ENCODE results near the gene PTTG1. TPM values are rescaled to one million over a fixed set of nuclear protein-coding genes. Genes with fewer than 3 reads are reported as not detected.

PTTG1 gene
- total and polyA plus RNA-seq, 4 experiments from 2014 or later: 9.2 to 20.2 (median 15.8) TPM

GRCh38 chr5:160464466-160464797 is 42.8 kb downstream of the PTTG1 start:
- peaks cover 0 to 8% of the 10 kb centered on the region in 2 donors for H3K36me3 Mint-ChIP-seq
- peaks cover 31% of the 10 kb centered on the region for H3K4me1 ChIP-seq (ENCODE audit: insufficient read depth, low read length)
- H3K27me3 Mint-ChIP-seq: no peaks in the 10 kb centered on the region
- peaks cover 22 to 53% (median 39%) of the 10 kb centered on the region in 4 donors for H3K4me1 Mint-ChIP-seq
- peak overlapping the region in 6 of 7 donors; percentile 11 to 82 (median 48) for H3K27ac Mint-ChIP-seq
- no peak for DNase-seq
- H3K27ac ChIP-seq (ENCODE audit: low read depth, low read length): no peak overlapping the region
- ChIA-PET POLR2A (ENCODE audit: partially characterized antibody) (no interaction called here), CTCF (ENCODE audit: partially characterized antibody) (interaction anchor here (1.1 to 5.3 kb wide), 2 partner anchors 26 to 33 kb away, joined by 3 to 78 read pairs; no protein-coding TSS in a partner anchor)
- H3K27me3 ChIP-seq (ENCODE audit: insufficient read depth, low read length): no peaks in the 10 kb centered on the region
- H3K4me3 Mint-ChIP-seq: no peak overlapping the region
- H3K9me3 ChIP-seq (ENCODE audit: control insufficient read depth in 1 of 2, low read length in 2 of 2): no peaks in the 10 kb centered on the region
- H3K4me3 ChIP-seq (ENCODE audit: low read length in 2 of 2): no peak overlapping the region
- intact Hi-C loops (cut with micrococcal nuclease): no loop called here
- no peaks in the 10 kb centered on the region for H3K9me3 Mint-ChIP-seq
- no peaks in the 10 kb centered on the region for H3K36me3 ChIP-seq (ENCODE audit: insufficient read depth, low read length)

GRCh38 chr5:160466116-160466515 is 44.5 kb downstream of the PTTG1 start:
- Histone ChIP-seq H3K27ac (ENCODE audit: low read depth, low read length) (no peak overlapping the region), H3K4me1 (ENCODE audit: insufficient read depth, low read length) (peaks cover 44% of the 10 kb centered on the region), H3K36me3 (ENCODE audit: insufficient read depth, low read length) (no peaks in the 10 kb centered on the region), H3K4me3 (ENCODE audit: low read length in 2 of 2) (no peak overlapping the region), H3K9me3 (ENCODE audit: control insufficient read depth in 1 of 2, low read length in 2 of 2) (no peaks in the 10 kb centered on the region), H3K27me3 (ENCODE audit: insufficient read depth, low read length) (no peaks in the 10 kb centered on the region)
- H3K27ac Mint-ChIP-seq: peak overlapping the region in 2 of 7 donors; percentile 82 to 97
- ChIA-PET CTCF (ENCODE audit: partially characterized antibody) (interaction anchor here (1.3 to 5.3 kb wide), 4 partner anchors 9 to 41 kb away, joined by 3 to 78 read pairs (median 10); no protein-coding TSS in a partner anchor), POLR2A (ENCODE audit: partially characterized antibody) (interaction anchor here (2.4 kb wide), 1 partner anchor 47 kb away, joined by 25 read pairs; the partner anchor contains the start of gene SLU7)
- peaks cover 32 to 68% (median 51%) of the 10 kb centered on the region in 4 donors for H3K4me1 Mint-ChIP-seq
- no peaks in the 10 kb centered on the region for H3K27me3 Mint-ChIP-seq
- no peak overlapping the region for H3K4me3 Mint-ChIP-seq
- peaks cover 0 to 8% of the 10 kb centered on the region in 2 donors for H3K36me3 Mint-ChIP-seq
- H3K9me3 Mint-ChIP-seq: no peaks in the 10 kb centered on the region
- DNase-seq: no peak
- intact Hi-C loops (cut with micrococcal nuclease): loop anchor here (5.0 kb wide), 1 partner anchor 44 kb away; the partner anchor contains the start of gene PTTG1

GRCh38 chr5:160466889-160467554 is 45.4 kb downstream of the PTTG1 start:
- DNase-seq: no peak
- Histone ChIP-seq H3K4me3 (ENCODE audit: low read length in 2 of 2) (peak overlapping the region in 1 of 2 donors; percentile 73), H3K36me3 (ENCODE audit: insufficient read depth, low read length) (no peaks in the 10 kb centered on the region), H3K4me1 (ENCODE audit: insufficient read depth, low read length) (peaks cover 52% of the 10 kb centered on the region), H3K9me3 (ENCODE audit: control insufficient read depth in 1 of 2, low read length in 2 of 2) (no peaks in the 10 kb centered on the region), H3K27ac (ENCODE audit: low read depth, low read length) (peak overlapping the region; percentile 70), H3K27me3 (ENCODE audit: insufficient read depth, low read length) (no peaks in the 10 kb centered on the region)
- Mint-ChIP-seq H3K4me3 (peak overlapping the region; percentile 90 to 99 (median 96)), H3K36me3 (peaks cover 0 to 8% of the 10 kb centered on the region in 2 donors), H3K27me3 (no peaks in the 10 kb centered on the region), H3K9me3 (no peaks in the 10 kb centered on the region), H3K27ac (peak overlapping the region; percentile 90 to 98 (median 97)), H3K4me1 (peaks cover 39 to 77% (median 57%) of the 10 kb centered on the region in 4 donors)
- intact Hi-C loops (cut with micrococcal nuclease): loop anchor here (5.0 kb wide), 1 partner anchor 45 kb away; the partner anchor contains the start of gene PTTG1
- ChIA-PET POLR2A (ENCODE audit: partially characterized antibody) (interaction anchor here (1.2 to 4.4 kb wide), 10 partner anchors 10 to 48 kb away, joined by 3 to 35 read pairs (median 13); partner anchors contain the start of genes PTTG1 and SLU7), CTCF (ENCODE audit: partially characterized antibody) (interaction anchor here (0.9 to 5.3 kb wide), 9 partner anchors 8 to 480 kb away, joined by 3 to 78 read pairs (median 5); partner anchors contain the start of gene PTTG1)

GRCh38 chr5:160467555-160468362 is 46.1 kb downstream of the PTTG1 start:
- Histone ChIP-seq H3K4me3 (ENCODE audit: low read length in 2 of 2) (peak overlapping the region; percentile 73 to 75), H3K36me3 (ENCODE audit: insufficient read depth, low read length) (no peaks in the 10 kb centered on the region), H3K4me1 (ENCODE audit: insufficient read depth, low read length) (peaks cover 59% of the 10 kb centered on the region), H3K9me3 (ENCODE audit: control insufficient read depth in 1 of 2, low read length in 2 of 2) (no peaks in the 10 kb centered on the region), H3K27ac (ENCODE audit: low read depth, low read length) (peak overlapping the region; percentile 70), H3K27me3 (ENCODE audit: insufficient read depth, low read length) (no peaks in the 10 kb centered on the region)
- peaks cover 43 to 84% (median 62%) of the 10 kb centered on the region in 4 donors for H3K4me1 Mint-ChIP-seq
- ChIA-PET POLR2A (ENCODE audit: partially characterized antibody) (interaction anchor here (1.2 to 4.4 kb wide), 10 partner anchors 11 to 49 kb away, joined by 3 to 35 read pairs (median 13); partner anchors contain the start of genes PTTG1 and SLU7), CTCF (ENCODE audit: partially characterized antibody) (interaction anchor here (0.7 to 5.3 kb wide), 11 partner anchors 9 to 480 kb away, joined by 3 to 78 read pairs (median 4); partner anchors contain the start of gene PTTG1)
- no peaks in the 10 kb centered on the region for H3K9me3 Mint-ChIP-seq
- peak overlapping the region; percentile 90 to 99 (median 96) for H3K4me3 Mint-ChIP-seq
- intact Hi-C loops (cut with micrococcal nuclease): loop anchor here (1.0 to 5.0 kb wide), 4 partner anchors 19 to 45 kb away; partner anchors contain the start of gene PTTG1
- DNase-seq: peak; percentile 70 to 90 (median 77)
- peak overlapping the region; percentile 90 to 98 (median 97) for H3K27ac Mint-ChIP-seq
- H3K36me3 Mint-ChIP-seq: peaks cover 0 to 8% of the 10 kb centered on the region in 2 donors
- H3K27me3 Mint-ChIP-seq: no peaks in the 10 kb centered on the region

- H3K4me1 Mint-ChIP-seq: peaks cover 48 to 92% (median 68%) of the 10 kb centered on the region in 4 donors
- Histone ChIP-seq H3K27me3 (ENCODE audit: insufficient read depth, low read length) (no peaks in the 10 kb centered on the region), H3K4me3 (ENCODE audit: low read length in 2 of 2) (peak overlapping the region; percentile 73 to 75), H3K36me3 (ENCODE audit: insufficient read depth, low read length) (no peaks in the 10 kb centered on the region), H3K27ac (ENCODE audit: low read depth, low read length) (peak overlapping the region; percentile 70), H3K9me3 (ENCODE audit: control insufficient read depth in 1 of 2, low read length in 2 of 2) (no peaks in the 10 kb centered on the region), H3K4me1 (ENCODE audit: insufficient read depth, low read length) (peaks cover 66% of the 10 kb centered on the region)
- no peaks in the 10 kb centered on the region for H3K9me3 Mint-ChIP-seq
- intact Hi-C loops (cut with micrococcal nuclease): loop anchor here (1.0 to 5.0 kb wide), 4 partner anchors 18 to 46 kb away; partner anchors contain the start of gene PTTG1
- no peaks in the 10 kb centered on the region for H3K27me3 Mint-ChIP-seq
- peaks cover 0 to 8% of the 10 kb centered on the region in 2 donors for H3K36me3 Mint-ChIP-seq
- peak overlapping the region; percentile 90 to 98 (median 97) for H3K27ac Mint-ChIP-seq
- CTCF ChIA-PET (ENCODE audit: partially characterized antibody): interaction anchor here (0.7 to 5.3 kb wide), 10 partner anchors 9 to 48 kb away, joined by 3 to 78 read pairs (median 6); no protein-coding TSS in a partner anchor
- H3K4me3 Mint-ChIP-seq: peak overlapping the region; percentile 90 to 99 (median 96)
- POLR2A ChIA-PET (ENCODE audit: partially characterized antibody): interaction anchor here (1.2 to 4.4 kb wide), 9 partner anchors 10 to 50 kb away, joined by 4 to 35 read pairs (median 18); partner anchors contain the start of genes PTTG1 and SLU7
- DNase-seq: no peak
These were observed 46.8 kb downstream of the PTTG1 start for GRCh38 chr5:160468363-160468975.

All from CD4-positive, alpha-beta memory T cell (primary cell).